Measurements from ENCODE around the gene PIGM. TPM values are rescaled to one million over a fixed set of nuclear protein-coding genes. Genes with fewer than 3 reads are reported as not detected.
A peak's percentile ranks its signal among the peaks of the same experiment; 100 is the strongest.

PIGM gene
- total and polyA plus RNA-seq, 2 of the 13 experiments (the other 11 are each of a cell fraction or from before 2014, with no cell fraction given) = 3.4 to 4.6 TPM

DNA sequence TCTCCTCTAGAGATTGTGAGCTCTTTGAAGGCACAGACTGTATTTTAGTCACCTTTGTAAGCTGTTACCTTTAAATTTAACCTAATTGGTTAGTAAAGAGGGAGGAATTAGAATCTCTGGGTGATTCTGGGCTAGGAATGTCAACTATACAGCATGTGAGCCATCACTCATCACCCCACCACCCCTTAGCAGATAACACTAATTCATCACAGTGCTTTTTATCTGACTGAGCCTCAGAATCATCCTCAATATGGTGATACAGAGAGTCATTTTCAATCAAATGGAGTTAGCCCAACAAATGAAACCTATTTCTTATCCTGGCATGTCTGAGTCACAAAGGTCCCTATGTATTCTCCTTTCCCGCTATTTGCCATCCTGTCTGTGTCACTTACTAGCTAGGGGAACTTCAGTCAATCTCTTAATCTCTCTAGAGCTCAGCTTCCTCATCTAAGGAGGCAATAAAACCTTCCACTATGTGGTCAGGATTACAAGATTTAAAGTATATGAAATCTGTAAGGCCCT is 24.9 kb upstream of the PIGM start (continued):
- TF ChIP-seq ZBTB1 (CRISPR knock-in tag; IDR thresholded peaks at IDR 0.05; ENCODE audit: borderline replicate concordance) (no peak), SIX1 (CRISPR knock-in tag; IDR thresholded peaks at IDR 0.05; ENCODE audit: borderline replicate concordance) (no peak)

DNA sequence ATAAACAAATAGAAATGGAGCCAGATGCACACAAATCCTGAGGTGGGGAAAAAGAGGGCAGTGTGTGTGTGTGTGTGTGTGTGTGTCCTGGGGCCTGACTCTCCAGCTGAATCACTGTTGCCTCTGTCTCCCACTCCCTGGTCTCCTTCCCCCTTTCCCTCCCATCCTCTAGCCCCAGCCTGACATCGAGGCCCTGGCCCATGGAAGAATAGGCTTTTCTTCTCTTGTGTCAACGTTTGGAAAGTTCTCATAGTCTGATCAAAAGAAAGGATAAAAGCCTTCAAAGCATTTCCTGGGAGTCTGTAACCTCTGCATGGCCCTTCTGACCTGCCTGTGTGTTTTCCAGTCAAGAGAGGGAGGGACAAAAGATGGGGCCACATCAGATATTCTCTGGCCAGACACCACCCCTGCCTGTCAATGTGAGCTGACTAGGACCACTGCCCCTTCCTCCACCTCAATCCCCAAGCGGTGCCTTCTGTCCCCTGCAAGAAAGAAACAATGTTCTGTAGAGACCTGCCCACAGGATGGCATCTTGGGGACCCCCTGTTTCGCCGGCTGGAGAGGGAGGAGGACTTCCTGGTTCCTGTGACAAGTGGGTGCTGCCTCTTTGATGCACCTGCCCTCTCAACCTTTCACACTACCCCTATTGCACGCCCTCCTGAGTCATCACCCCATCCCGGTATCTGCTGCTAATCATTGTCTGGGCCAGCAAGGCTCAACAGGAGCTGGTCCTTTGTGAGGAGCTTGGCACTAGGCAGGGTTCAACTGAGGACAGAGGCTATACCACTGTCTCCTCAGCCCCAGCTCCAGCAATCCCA is 22.0 kb upstream of the PIGM start:
- Histone ChIP-seq H2AFZ (ENCODE audit: low read length) (no peak overlapping the region), H3K4me3 (replicated peaks in 1 of 3; ENCODE audit: insufficient read depth in 1 of 3, low read depth in 2 of 3, low read length in 3 of 3) (peak overlapping the region; percentile 4 to 56 (median 14); a peak in 2 of 6 replicates), H3K4me1 (ENCODE audit: insufficient read depth, low read length) (peaks cover 95% of the 10 kb centered on the region), H3K27ac (ENCODE audit: extremely low read length, insufficient read depth, low read length) (peak overlapping the region; percentile 83), H3K4me2 (ENCODE audit: low read depth, low read length) (peak overlapping the region; percentile 75), H3K9ac (ENCODE audit: insufficient read depth, low read depth, low read length) (peak overlapping the region; percentile 71), H4K20me1 (ENCODE audit: insufficient read depth, low read length) (no peaks in the 10 kb centered on the region), H3K9me3 (ENCODE audit: low read length) (no peaks in the 10 kb centered on the region), H3K27me3 (ENCODE audit: control insufficient read depth in 1 of 2, insufficient read depth in 2 of 2, low read length in 2 of 2) (no peaks in the 10 kb centered on the region), H3K79me2 (ENCODE audit: insufficient read depth, low read length) (no peaks in the 10 kb centered on the region), H3K36me3 (replicated peaks in 1 of 2; ENCODE audit: control insufficient read depth in 1 of 2, insufficient read depth in 2 of 2, low read length in 2 of 2) (no peaks in the 10 kb centered on the region; a peak in 1 of 5 replicates)
- peak; percentile 85 for FAIRE-seq
- BruUV-seq (replicated peaks) = no TSS peak
- ATAC-seq = peak; percentile 94
- intact Hi-C loops (cut with micrococcal nuclease; ENCODE audit: unreplicated experiment) = loop anchor here (1.0 to 2.0 kb wide), 2 partner anchors 17 to 21 kb away; partner anchors contain the start of gene KCNJ10
- 3% methylated on average over 7 of the region's 7 CpGs for WGBS (ENCODE audit: low lambda C conversion rate)
- DNase-seq (ENCODE audit: low spot score) = peak; percentile 99
- in situ Hi-C loops (cut with HindIII; ENCODE audit: extremely low pct_ligation_motif_present, low pct_unique_long_range_greater_than_20kb) = no loop called here
- ChIA-PET POLR2A (interaction anchor here (0.6 to 3.3 kb wide), 8 partner anchors 8 to 45 kb away, joined by 3 to 25 read pairs (median 3); partner anchors contain the start of genes IGSF8, KCNJ10 and PIGM), CTCF (ENCODE audit: low intra/inter-chr PET ratio, low total read pairs) (interaction anchor here (0.8 kb wide), 1 partner anchor 25 kb away, joined by 3 read pairs; no protein-coding TSS in a partner anchor)
- TF ChIP-seq, protein P1, sequence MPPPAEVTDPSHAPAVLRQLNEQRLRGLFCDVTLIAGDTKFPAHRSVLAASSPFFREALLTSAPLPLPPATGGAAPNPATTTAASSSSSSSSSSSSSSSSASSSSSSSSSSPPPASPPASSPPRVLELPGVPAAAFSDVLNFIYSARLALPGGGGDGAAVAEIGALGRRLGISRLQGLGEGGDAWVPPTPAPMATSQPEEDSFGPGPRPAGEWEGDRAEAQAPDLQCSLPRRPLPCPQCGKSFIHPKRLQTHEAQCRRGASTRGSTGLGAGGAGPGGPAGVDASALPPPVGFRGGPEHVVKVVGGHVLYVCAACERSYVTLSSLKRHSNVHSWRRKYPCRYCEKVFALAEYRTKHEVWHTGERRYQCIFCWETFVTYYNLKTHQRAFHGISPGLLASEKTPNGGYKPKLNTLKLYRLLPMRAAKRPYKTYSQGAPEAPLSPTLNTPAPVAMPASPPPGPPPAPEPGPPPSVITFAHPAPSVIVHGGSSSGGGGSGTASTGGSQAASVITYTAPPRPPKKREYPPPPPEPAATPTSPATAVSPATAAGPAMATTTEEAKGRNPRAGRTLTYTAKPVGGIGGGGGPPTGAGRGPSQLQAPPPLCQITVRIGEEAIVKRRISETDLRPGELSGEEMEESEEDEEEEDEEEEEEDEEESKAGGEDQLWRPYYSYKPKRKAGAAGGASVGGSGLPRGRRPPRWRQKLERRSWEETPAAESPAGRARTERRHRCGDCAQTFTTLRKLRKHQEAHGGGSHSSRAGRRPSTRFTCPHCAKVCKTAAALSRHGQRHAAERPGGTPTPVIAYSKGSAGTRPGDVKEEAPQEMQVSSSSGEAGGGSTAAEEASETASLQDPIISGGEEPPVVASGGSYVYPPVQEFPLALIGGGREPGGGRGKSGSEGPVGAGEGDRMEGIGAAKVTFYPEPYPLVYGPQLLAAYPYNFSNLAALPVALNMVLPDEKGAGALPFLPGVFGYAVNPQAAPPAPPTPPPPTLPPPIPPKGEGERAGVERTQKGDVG (CRISPR knock-in tag; IDR thresholded peaks at IDR 0.05; ENCODE audit: borderline replicate concordance) = 0 out of 2 replicates have a peak, but pooled peaks have one; percentile 41
- TF ChIP-seq, protein P2, sequence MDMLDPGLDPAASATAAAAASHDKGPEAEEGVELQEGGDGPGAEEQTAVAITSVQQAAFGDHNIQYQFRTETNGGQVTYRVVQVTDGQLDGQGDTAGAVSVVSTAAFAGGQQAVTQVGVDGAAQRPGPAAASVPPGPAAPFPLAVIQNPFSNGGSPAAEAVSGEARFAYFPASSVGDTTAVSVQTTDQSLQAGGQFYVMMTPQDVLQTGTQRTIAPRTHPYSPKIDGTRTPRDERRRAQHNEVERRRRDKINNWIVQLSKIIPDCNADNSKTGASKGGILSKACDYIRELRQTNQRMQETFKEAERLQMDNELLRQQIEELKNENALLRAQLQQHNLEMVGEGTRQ (IDR thresholded peaks at IDR 0.05; ENCODE audit: low read depth, low read length) = no peak
- TF ChIP-seq, protein P2 (CRISPR knock-in tag; IDR thresholded peaks at IDR 0.05; ENCODE audit: borderline replicate concordance) = no peak
- TF ChIP-seq, protein P3, sequence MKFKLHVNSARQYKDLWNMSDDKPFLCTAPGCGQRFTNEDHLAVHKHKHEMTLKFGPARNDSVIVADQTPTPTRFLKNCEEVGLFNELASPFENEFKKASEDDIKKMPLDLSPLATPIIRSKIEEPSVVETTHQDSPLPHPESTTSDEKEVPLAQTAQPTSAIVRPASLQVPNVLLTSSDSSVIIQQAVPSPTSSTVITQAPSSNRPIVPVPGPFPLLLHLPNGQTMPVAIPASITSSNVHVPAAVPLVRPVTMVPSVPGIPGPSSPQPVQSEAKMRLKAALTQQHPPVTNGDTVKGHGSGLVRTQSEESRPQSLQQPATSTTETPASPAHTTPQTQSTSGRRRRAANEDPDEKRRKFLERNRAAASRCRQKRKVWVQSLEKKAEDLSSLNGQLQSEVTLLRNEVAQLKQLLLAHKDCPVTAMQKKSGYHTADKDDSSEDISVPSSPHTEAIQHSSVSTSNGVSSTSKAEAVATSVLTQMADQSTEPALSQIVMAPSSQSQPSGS (CRISPR knock-in tag; IDR thresholded peaks at IDR 0.05) = 0 out of 2 replicates have a peak, but pooled peaks have one; percentile 24
- TF ChIP-seq, protein P4, sequence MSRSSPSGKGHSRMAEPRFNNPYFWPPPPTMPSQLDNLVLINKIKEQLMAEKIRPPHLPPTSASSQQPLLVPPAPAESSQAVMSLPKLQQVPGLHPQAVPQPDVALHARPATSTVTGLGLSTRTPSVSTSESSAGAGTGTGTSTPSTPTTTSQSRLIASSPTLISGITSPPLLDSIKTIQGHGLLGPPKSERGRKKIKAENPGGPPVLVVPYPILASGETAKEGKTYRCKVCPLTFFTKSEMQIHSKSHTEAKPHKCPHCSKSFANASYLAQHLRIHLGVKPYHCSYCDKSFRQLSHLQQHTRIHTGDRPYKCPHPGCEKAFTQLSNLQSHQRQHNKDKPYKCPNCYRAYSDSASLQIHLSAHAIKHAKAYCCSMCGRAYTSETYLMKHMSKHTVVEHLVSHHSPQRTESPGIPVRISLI (CRISPR knock-in tag; IDR thresholded peaks at IDR 0.05; ENCODE audit: borderline replicate concordance) = 0 out of 2 replicates have a peak, but pooled peaks have one; percentile 24
- TF ChIP-seq ZNF296 (CRISPR knock-in tag; conservative IDR thresholded peaks at IDR 0.05) (no peak), JUNB (CRISPR knock-in tag; IDR thresholded peaks at IDR 0.05; ENCODE audit: borderline replicate concordance) (peak; percentile 76; the same call in 1 of the 2 replicates), ZNF382 (CRISPR knock-in tag; IDR thresholded peaks at IDR 0.05; ENCODE audit: borderline replicate concordance) (no peak)
